ENCODE data around the gene KRT74. TPM values are rescaled to one million over a fixed set of nuclear protein-coding genes. Genes with fewer than 3 reads are reported as not detected.

The KRT74 gene
- total and polyA plus RNA-seq, 2 of the 13 experiments (the other 11 are each of a cell fraction or from before 2014, with no cell fraction given), result not detected

GRCh38 chr12:52517005-52517835 lies 56.4 kb downstream of the KRT74 start (continued):
- TF ChIP-seq, protein P1, sequence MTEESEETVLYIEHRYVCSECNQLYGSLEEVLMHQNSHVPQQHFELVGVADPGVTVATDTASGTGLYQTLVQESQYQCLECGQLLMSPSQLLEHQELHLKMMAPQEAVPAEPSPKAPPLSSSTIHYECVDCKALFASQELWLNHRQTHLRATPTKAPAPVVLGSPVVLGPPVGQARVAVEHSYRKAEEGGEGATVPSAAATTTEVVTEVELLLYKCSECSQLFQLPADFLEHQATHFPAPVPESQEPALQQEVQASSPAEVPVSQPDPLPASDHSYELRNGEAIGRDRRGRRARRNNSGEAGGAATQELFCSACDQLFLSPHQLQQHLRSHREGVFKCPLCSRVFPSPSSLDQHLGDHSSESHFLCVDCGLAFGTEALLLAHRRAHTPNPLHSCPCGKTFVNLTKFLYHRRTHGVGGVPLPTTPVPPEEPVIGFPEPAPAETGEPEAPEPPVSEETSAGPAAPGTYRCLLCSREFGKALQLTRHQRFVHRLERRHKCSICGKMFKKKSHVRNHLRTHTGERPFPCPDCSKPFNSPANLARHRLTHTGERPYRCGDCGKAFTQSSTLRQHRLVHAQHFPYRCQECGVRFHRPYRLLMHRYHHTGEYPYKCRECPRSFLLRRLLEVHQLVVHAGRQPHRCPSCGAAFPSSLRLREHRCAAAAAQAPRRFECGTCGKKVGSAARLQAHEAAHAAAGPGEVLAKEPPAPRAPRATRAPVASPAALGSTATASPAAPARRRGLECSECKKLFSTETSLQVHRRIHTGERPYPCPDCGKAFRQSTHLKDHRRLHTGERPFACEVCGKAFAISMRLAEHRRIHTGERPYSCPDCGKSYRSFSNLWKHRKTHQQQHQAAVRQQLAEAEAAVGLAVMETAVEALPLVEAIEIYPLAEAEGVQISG (CRISPR knock-in tag; IDR thresholded peaks at IDR 0.05), result no peak
- no peak for TF ChIP-seq CBFB (CRISPR knock-in tag; IDR thresholded peaks at IDR 0.05)
- no peak for TF ChIP-seq KDM5B (CRISPR knock-in tag; IDR thresholded peaks at IDR 0.05; ENCODE audit: borderline replicate concordance)
- no peak for TF ChIP-seq CBX1 (IDR thresholded peaks at IDR 0.05; ENCODE audit: low read depth)
- TF ChIP-seq PAXIP1 (CRISPR knock-in tag; conservative IDR thresholded peaks at IDR 0.05), result no peak
- no peak for TF ChIP-seq ELF3 (CRISPR knock-in tag; IDR thresholded peaks at IDR 0.05)

All from HepG2 (cell line).